M059J (cell line): ENCODE measurements around the gene KCNAB1. TPM values are rescaled to one million over a fixed set of nuclear protein-coding genes. Genes with fewer than 3 reads are reported as not detected.
"Not testable (repeated sequence)": the region's sequence is repeated elsewhere in the genome, so short reads cannot be mapped to it uniquely, and the experiment has no call there.

ENCODE experiments used
- DNase-seq: peaks from one replicate; pipeline ENCODE4 v3.0.0-alpha.2; 2012; ENCODE audit warnings: low read depth
- total RNA-seq: library from RNA; depleted of rRNA; stranded (reverse); fragments of >200 nt; shearing (Covaris generic); gene quantifications from 2 replicates; pipeline ENCODE4 v1.2.3, GENCODE V29; 2014

KCNAB1 gene
- total RNA-seq, 1 experiment from 2014 or later = 0.69 TPM

DNA sequence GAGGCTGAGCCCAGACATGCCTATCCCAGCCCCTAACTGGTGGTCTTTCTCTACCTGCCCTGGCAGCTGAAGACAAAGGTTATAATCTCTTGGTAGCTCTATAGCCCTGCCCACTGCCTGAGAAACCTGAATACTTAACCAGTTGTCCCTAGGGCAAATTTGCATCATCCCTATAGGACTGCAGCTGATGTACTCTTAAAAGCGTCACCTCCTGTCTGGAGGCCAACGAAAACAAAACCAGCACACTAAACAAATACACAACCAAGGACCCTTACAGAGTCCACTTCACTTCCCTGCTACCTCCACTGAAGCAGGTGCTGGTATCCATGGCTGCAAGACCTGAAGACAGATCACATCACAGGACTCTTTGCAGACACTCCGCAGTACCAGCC is 98.0 kb downstream of the KCNAB1 start:
- DNase-seq = peak; percentile 69

DNA sequence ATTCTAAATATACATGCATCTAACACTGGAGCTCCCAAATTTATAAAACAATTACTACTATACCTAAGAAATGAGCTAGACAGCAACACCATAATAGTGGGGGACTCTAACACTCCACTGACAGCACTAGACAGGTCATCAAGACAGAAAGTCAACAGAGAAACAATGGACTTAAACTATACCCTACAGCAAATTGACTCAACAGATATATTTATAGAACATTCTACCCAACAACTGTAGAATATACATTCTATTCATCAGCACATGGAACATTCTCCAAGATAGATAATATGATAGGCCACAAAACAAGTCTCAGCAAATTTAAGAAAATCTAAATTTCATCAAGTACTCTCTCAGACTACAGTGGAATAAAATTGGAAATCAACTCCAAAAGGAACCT is 102.0 kb downstream of the KCNAB1 start:
- DNase-seq = not testable (repeated sequence)

DNA sequence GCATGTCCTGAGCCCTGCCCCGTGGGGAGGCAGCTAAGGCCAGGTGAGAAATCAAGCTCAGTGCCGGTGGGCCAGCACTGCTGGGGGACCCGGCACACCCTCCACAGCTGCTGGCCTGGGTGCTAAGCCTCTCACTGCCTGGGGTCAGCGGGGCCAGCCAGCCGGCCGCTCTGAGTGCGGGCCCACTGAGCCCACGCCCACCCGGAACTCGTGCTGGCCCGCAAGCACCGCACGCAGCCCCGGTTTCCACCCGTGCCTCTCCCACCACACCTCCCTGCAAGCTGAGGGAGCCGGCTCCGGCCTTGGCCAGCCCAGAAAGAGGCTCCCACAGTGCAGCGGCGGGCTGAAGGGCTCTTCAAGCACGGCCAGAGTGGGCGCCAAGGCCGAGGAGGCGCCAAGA is 103.7 kb downstream of the KCNAB1 start:
- not testable (repeated sequence) for DNase-seq

DNA sequence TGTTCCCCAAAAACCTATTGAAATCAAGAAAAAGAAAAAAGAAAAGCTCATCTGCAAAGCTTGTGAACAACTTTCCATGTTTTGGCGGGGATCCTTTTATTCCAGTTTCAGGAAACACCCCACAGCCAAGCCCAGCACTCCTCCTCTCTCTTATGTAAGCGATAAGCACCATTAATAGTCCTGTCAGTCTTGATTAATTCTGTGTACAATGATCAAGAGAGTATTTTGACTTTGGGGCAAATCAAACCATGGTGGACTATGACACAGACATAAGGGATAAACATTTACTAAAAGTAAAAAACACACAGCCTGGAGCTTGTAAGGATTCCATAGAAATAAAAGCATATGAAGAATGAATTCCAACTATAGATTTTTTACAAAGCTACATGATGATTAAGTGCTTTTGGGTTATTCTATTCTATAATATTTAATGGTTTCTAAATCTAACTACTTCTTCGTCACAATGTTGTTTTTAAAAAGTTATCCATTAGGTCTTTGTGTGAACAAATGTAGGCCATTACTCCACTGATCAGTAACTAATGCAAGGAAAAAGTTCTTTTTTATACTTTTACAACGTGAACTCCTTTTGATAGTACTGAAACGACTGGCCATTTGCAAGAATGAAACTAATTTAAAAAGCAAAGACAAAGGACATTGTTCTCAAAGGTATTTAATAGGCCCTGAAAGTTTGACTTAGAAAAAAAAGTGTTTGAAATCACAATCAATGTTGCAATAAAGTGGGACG is 106.5 kb downstream of the KCNAB1 start:
- DNase-seq = no peak

DNA sequence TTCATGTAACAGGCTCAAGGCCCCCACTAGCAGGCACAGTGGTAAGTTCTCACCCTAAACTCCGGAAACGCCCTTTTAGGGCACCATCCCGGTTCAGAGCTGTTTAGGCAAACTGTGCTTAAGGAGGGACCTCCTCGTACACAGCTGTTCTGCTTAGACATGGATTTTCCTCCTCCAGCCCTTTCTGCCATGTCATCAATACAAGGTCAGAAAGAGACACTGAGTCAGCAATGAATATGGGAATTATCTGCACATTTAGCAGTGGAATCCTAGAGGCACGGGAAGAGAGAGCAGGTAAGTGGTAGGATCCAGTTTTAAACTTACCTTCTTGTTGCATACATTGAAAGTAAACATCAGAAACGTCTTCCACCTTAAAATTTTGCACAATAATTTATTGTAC is 107.3 kb downstream of the KCNAB1 start:
- DNase-seq = no peak

DNA sequence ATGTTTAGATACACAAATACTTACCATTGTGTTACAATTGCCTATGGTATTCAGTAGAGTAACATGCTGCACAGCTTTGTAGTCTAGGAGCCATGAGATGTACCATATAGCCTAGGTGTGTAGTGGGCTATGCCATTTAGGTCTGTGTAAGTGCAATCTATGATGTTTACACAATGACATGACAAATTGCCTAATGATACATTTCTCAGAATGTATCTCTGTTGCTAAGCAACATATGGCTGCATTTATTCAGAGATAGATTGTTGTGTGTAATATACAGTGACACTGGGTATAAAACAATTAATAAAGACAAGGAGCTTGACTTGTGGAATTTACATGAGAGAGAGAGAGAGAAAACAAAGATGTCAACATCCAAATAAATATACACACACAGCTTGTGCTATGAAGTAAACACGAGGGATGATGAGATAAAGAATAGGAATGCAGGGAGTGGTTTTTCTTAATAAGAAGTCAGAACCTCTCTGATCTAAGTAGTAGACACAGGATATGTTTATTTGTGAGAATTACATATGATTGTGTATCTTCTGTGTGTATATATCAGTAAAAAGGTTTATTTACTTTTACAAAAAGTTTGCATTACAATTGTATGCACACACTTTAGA is 110.0 kb downstream of the KCNAB1 start:
- no peak for DNase-seq

DNA sequence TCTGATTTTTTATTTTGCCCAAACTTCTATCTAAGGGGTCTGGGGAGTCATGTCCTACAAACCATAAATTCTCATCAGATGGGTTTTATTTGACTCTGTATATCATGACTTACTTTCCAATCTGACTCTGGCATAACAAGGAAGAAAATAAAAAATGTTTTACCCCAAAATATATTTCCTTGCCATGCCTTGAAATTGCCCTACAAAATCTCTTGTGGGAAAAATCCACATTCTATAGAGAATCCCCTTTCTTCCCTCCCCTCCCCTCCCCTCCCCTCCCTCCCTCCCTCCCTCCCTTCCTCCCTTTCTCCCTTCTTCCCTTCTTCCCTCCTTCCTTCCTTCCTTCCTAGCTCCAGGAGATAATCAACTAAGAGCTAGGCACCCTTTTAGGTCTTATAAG is 110.8 kb downstream of the KCNAB1 start:
- not testable (repeated sequence) for DNase-seq

DNA sequence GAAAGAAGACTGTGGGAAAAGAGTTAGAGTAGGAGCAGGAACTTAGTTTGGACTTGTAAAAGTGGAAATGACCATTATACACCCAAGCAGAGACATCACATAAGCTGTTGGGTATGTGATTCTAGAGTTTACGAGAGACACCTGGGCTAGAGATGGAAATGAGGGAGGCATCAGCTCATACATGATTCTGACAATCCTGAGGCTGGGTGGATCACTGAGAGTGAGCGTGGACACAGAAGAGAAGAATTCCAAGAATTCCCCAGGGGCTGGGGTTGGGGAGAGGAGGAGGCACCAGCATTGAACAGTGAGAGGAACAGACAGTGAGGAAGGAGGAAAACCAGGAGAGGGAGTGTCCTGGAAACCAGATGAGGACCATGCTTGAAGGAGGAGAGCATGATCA is 113.5 kb downstream of the KCNAB1 start:
- DNase-seq = peak; percentile 17

DNA sequence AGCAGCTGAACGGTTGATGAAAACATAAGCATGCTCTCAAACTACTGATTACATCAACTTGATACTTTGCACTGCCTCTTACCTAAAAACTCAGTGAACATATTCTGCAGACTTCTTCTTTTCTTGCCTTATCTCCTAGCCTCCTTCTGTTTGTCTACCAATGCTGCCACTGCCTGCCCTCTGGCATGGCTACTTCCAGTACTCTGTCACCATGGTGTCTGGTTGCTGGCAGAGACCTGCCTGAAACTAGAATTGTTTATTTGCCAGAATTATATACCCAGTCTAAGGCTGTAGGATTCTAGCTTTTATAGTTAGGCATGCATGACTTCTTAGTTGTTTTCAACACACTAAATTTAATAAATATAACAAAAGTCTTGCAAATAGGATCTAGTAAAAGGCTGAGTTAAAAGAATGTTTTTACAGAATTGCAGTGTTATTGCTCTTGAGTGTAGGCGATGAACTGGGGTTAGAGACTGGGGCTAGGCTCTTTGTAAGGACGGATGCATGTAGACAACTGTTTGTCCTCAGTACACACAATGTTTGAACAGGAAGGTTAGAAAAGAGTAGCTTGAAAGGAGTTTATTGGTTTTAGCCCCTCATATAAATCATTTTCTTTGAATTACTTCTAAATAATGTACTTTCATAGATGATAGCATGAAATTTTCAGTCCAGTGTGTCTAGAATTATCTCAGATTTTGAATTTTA is 116.3 kb downstream of the KCNAB1 start:
- DNase-seq = no peak

DNA sequence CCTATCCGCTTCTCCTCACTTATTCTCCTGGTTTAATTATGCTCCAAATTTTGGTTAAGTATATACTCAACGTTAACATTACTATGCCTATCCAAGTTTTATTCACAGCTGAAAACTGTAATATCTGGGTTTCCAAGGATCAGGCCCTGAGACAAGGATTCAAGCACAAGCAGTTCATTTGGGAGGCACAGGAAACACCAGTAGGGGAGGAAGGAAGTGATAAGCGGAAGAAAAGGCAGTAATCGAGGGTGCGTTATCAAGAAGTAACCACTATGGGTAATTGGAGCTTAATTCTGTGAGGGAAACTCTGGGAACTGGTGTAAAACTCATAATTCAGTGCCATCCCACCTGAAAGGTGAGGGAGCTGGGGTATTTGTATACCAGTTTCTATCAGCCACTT is 120.3 kb downstream of the KCNAB1 start:
- no peak for DNase-seq

DNA sequence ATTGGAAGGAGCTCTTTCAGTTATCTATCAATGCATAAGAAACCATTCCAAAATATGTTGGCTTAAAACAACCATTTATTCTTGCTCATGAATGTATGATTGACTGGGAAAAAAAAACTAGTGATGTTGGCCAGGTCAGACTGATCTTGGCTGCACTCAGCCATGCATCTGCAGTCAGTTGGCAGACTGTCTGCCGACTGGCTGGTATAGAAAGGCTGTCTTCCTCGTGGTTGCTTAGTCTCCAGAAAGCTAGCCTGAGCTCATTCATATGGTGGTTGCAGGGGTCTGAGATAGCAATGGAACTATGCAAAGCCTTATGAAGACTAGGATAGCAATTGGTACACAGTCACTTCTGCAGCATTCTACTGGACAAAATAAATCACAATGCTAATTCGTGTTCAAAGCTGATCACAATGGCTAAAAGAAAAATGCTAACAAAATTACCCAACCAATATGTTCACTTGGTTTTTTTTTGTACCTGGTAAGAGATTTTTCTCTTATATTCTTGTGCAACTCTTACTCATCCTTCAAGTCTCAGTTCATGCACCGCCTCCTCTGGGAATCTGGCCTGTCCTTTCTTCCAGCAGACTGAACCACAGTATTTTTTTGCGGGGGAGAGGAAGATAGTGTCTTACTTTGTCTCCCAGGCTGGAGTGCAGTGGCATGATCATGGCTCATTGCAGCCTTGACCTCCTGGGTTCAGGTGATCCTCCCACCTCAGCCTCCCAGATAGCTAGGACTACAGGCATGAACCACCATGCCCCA is 126.8 kb downstream of the KCNAB1 start:
- DNase-seq = peak; percentile 32

DNA sequence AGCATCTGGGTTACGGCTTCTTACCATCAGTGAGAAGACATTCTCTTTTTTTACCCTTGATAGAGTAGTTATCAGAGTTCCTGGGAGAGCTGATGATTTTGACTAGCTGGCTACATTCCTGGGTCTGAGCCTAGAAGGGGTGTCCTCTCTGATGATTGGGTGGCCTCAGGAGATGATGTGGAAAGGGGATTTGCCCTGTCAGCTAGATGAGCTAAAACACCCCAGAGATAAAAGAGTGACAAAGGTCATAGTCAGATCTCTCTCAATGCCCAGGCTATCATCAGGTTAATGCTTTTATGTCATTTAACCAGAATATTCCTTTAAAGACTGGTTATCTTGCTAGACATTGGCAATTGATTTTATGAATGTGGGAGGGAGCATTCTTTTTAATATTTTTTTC is 130.2 kb downstream of the KCNAB1 start:
- DNase-seq = no peak

DNA sequence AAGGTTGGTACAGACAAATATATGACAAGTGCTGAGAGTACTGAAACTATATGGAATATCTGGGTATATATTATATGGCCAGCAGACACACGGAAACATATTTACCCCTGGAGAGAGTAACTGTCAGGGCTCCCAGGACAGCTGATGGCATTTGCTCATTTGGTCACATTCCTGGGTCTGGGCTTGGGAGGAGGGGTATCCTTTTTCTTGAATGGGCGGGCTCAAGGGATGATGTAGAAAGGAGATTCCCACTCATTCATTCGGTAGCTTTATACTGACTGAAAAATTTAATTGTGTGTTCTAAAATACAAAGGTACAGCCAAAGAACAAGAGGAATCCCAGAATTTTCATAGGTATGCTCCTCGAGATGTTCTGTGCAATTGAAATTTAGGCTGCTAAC is 131.0 kb downstream of the KCNAB1 start:
- DNase-seq = no peak

DNA sequence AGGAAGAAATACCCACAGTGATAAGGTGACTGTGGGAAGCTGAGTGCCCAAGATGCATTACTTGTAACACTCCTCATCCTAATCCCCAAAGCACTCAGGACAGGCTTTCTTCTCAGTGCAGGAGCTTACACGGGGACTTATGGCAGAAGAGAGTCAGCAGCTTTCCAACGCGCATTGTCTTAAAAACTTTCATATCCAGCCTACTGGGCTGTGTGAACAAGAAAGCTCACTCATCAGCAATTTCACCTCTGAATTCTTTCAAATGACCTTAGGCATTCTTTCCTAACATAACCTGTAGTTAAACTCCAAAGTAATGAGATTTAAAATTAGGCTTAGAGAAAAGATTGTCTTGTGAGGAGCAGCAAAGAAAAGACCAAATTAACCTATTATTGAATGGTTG is 132.3 kb downstream of the KCNAB1 start:
- DNase-seq = peak; percentile 21

DNA sequence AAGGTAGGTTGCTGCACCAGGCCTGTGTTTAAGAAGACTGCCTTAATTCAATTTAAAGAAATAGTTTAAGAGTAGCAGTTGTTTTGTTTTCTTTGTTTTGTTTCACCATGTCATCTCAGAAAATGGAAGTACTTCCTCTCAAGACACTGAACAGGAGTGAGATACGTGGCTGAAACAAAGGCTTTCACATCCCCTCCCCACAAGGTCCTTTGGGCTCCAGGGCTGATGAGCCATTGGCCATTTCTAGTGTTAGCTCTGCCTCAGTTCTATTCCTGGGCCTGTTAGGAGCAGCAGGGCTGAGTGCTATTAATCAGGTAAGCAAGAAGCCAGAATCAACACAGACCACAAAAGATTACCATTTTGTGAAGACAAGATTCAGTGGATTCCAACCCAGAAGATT is 132.8 kb downstream of the KCNAB1 start:
- no peak for DNase-seq

DNA sequence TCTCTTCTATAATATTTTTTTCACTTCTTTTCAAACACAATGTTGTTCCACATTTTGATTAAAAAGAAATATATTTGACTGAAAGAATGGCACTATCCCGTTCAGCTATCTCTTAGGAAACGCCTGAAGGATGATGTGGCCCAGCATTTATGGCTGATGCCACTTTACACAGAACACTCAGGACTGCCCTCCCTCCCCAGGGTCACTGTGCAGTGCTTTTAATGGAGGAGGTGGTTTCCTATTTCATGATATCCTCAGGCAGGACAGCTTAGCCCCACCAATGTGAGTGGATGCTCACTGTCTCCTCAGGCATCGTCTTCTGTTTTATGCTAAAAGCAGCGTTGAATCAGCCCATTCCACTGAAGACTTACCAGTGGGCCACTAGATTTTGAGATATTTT is 135.9 kb downstream of the KCNAB1 start:
- peak; percentile 30 for DNase-seq

DNA sequence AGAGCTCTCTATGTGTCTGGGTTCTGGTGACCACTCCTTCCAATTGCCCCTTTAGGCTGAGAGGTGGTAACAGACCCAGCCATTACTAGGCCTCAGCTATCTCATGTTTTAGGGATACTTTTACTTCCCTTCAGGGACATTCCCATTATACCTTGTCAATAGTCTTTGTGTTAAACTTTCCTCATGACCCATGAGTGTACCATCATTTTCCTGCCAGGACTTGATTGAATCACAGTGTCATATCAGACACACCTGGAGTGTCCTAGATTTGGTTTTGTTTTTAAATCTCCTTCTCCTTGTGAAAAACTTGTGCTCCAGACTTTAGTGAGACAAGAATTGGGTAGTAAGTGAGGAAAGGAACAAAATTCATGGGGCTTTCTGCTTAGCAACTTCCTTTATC is 136.6 kb downstream of the KCNAB1 start:
- no peak for DNase-seq

DNA sequence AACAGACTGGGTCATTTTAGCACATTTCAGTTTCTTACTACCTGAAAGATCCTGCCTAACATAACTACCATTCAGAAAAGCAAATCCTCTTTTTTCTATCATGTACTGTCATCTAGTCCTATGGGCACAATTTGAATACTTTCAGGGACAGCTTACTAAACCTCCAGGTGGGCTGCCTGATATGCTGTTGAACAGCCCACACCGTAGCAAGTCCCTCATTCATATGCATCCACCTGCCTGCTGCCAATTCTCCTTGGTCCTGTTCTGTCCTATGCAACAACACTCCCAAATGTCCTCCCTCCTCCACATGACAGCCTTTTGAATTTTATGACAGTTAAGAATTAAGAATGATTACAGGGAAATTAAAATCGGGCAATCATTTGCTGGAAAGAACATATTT is 137.9 kb downstream of the KCNAB1 start:
- no peak for DNase-seq

DNA sequence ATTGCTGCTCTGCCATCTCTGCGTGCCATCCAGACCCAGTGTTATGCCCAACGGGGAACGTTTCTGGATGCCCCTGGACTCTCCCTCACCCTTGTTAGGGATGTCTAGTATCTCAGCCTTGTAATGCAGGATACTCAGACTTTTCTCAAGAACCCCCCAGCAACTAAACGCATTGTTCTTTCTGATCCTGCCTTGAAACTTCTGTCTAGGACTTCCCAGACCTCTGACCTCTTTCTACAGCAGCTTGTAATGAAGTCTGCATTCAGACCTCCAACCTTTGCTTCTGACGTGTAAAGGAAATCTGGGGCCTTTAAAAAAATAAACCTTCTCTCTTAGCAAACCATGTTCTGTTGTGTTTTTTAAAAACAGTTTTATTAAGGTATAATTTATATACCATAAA is 139.5 kb downstream of the KCNAB1 start:
- DNase-seq = no peak

DNA sequence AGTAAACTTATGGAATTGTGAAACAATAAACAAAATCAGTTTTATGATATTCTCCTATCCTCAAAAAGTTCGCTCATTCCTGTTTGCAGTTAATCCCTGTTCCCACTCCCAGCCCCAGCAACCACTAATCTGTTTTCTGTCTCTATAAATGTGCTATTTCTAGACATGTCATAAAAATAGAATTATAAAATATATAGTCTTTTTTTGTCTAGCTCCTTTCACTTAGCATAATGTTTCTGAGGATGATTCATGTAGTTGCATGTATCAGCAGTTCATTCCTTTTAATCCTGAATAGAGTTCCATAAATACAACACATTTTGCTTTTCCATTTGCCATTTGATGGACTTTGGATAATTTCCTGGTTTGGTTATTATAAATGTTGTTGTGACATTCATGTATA is 140.0 kb downstream of the KCNAB1 start:
- no peak for DNase-seq

DNA sequence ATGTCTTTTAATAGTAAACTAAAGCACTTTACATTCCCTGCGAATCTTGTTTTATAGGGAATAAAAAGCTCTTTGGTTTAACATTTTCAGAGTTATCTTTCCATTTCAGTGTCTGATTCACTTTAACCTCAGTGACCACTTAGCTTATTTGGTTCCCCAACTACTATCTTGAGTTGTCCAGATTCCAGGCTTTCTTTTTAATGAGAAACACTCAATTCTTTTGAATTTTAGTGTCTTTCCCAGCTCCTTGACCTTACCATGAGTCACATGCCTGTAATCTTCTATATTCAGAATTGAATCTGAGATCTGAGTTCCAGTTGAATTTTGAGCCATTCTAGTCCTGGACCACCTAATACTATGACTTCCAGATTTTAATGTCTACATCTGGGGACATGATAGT is 144.4 kb downstream of the KCNAB1 start:
- DNase-seq = peak; percentile 42

DNA sequence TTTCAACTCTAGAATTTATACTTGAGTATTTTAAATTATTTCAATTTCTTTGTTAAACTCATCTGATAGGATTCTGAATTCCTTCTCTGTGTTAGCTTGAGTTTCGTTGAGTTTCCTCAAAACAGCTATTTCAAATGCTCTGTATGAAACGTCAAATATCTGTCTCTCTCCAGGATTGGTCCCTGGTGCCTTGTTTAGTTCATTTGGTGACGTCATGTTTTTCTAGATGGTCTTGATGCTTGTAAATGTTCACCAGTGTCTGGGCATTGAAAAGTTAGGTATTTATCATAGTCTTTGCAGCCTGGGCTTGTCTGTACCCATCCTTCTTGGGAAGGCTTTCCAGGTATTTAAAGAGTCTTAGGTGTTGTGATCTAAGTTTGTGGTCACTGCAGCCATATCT is 151.1 kb downstream of the KCNAB1 start:
- no peak for DNase-seq
